NCI-H128 (cell line): Measurements from ENCODE around the gene TCF15.

Source experiments
- DNase-seq: peaks from one replicate; lab custom pipeline; 2025; ENCODE audit not compliant: unreplicated experiment; lab: John Stamatoyannopoulos, UW

TCF15 gene

GRCh38 chr20:556984-557383 is 53.1 kb downstream of the TCF15 start:
- DNase-seq = no peak

GRCh38 chr20:555976-556385 is 54.1 kb downstream of the TCF15 start:
- no peak for DNase-seq
